H9 (cell line): ENCODE measurements around the gene KAT6B. TPM values are rescaled to one million over a fixed set of nuclear protein-coding genes. Genes with fewer than 3 reads are reported as not detected.

Experiments used
- DNase-seq: peaks from one replicate; pipeline ENCODE4 v3.0.0-alpha.2; 2017
- H2AFZ ChIP-seq: one replicate; pipeline ENCODE4 v1.6.1; 2013; ENCODE audit warnings: mild to moderate bottlenecking, low read length, control low read depth, moderate library complexity
- H2AK5ac ChIP-seq: 2 replicates; pipeline ENCODE4 v1.6.1; 2013; ENCODE audit warnings: low read length, control low read depth, mixed read lengths; ENCODE audit not compliant: insufficient read length
- H2BK120ac ChIP-seq: one replicate; pipeline ENCODE4 v1.6.1; 2013; ENCODE audit warnings: low read depth, mild to moderate bottlenecking, low read length, control low read depth, inconsistent platforms; ENCODE audit not compliant: poor library complexity, severe bottlenecking
- H2BK12ac ChIP-seq: 2 replicates; pipeline ENCODE4 v1.6.1; 2013; ENCODE audit warnings: low read length, control low read depth, mixed read lengths, low read depth; ENCODE audit not compliant: insufficient read length
- H2BK15ac ChIP-seq: 2 replicates; pipeline ENCODE4 v1.6.1; 2013; ENCODE audit warnings: low read depth, low read length, control low read depth
- H2BK20ac ChIP-seq: one replicate; pipeline ENCODE4 v1.6.1; 2013; ENCODE audit warnings: low read depth, mild to moderate bottlenecking, low read length, control low read depth, inconsistent platforms; ENCODE audit not compliant: poor library complexity, severe bottlenecking
- H2BK5ac ChIP-seq: 2 replicates; pipeline ENCODE4 v1.6.1; 2013; ENCODE audit warnings: low read length, control low read depth, mixed read lengths; ENCODE audit not compliant: insufficient read length
- H3K14ac ChIP-seq: 2 replicates; pipeline ENCODE4 v1.6.1; 2013; ENCODE audit warnings: low read length, control low read depth; ENCODE audit not compliant: insufficient read depth
- H3K18ac ChIP-seq: 2 replicates; pipeline ENCODE4 v1.6.1; 2013; ENCODE audit warnings: low read depth, mild to moderate bottlenecking, mixed read lengths, low read length, control low read depth; ENCODE audit not compliant: insufficient read length
- H3K23ac ChIP-seq: 2 replicates; pipeline ENCODE4 v1.6.1; 2013; ENCODE audit warnings: low read length, control low read depth, mixed read lengths, low read depth; ENCODE audit not compliant: insufficient read length
- H3K23me2 ChIP-seq: 2 replicates; pipeline ENCODE4 v1.6.1; 2013; ENCODE audit warnings: low read depth, mild to moderate bottlenecking, mixed read lengths, low read length, control low read depth; ENCODE audit not compliant: insufficient read length, poor library complexity, severe bottlenecking
- H3K27ac ChIP-seq: 2 replicates; pipeline ENCODE4 v1.5.1; 2013; ENCODE audit warnings: low read length, control low read depth, mixed read lengths, low read depth; ENCODE audit not compliant: insufficient read length
- H3K27me3 ChIP-seq: 2 replicates; pipeline ENCODE4 v1.6.1; 2013; ENCODE audit warnings: low read length, control low read depth, inconsistent platforms; ENCODE audit not compliant: insufficient read depth
- H3K4ac ChIP-seq: 2 replicates; pipeline ENCODE4 v1.6.1; 2013; ENCODE audit warnings: low read depth, mild to moderate bottlenecking, control low read depth, inconsistent platforms, low read length, moderate library complexity
- H3K4me1 ChIP-seq: 2 replicates; pipeline ENCODE4 v1.6.1; 2013; ENCODE audit warnings: low read length, control low read depth, inconsistent platforms; ENCODE audit not compliant: insufficient read depth
- H3K4me2 ChIP-seq: 2 replicates; pipeline ENCODE4 v1.6.1; 2013; ENCODE audit warnings: low read length, control low read depth, mixed read lengths; ENCODE audit not compliant: insufficient read length, insufficient read depth
- H3K56ac ChIP-seq: 2 replicates; pipeline ENCODE4 v1.6.1; 2013; ENCODE audit warnings: low read depth, mild to moderate bottlenecking, mixed read lengths, low read length, control low read depth; ENCODE audit not compliant: insufficient read length
- H3K79me1 ChIP-seq: 2 replicates; pipeline ENCODE4 v1.6.1; 2013; ENCODE audit warnings: low read depth, mild to moderate bottlenecking, moderate library complexity, low read length, control low read depth, inconsistent platforms; ENCODE audit not compliant: insufficient read depth, poor library complexity, severe bottlenecking
- H3K79me2 ChIP-seq: 2 replicates; pipeline ENCODE4 v1.6.1; 2013; ENCODE audit warnings: low read length, control low read depth, inconsistent platforms; ENCODE audit not compliant: insufficient read depth
- H3K9ac ChIP-seq: 2 replicates; pipeline ENCODE4 v1.6.1; 2013; ENCODE audit warnings: low read length, control low read depth, mixed read lengths; ENCODE audit not compliant: insufficient read length; ENCODE audit errors: extremely low read depth
- H3K9me3 ChIP-seq: one replicate; pipeline ENCODE4 v1.6.1; 2013; ENCODE audit warnings: low read depth, low read length, inconsistent platforms; ENCODE audit not compliant: control insufficient read depth
- H3T11ph ChIP-seq: one replicate; pipeline ENCODE4 v1.6.1; 2013; ENCODE audit warnings: mild to moderate bottlenecking, low read length, control low read depth, inconsistent platforms
- H4K20me1 ChIP-seq: one replicate; pipeline ENCODE4 v1.6.1; 2013; ENCODE audit not compliant: control insufficient read depth, insufficient read length, insufficient read depth
- H4K5ac ChIP-seq: 2 replicates; pipeline ENCODE4 v1.6.1; 2013; ENCODE audit warnings: low read depth, mild to moderate bottlenecking, mixed read lengths, low read length, control low read depth; ENCODE audit not compliant: insufficient read length
- H4K8ac ChIP-seq: replicated peaks from 2 replicates; pipeline ENCODE4 v1.6.1; 2013; ENCODE audit warnings: low read length, control low read depth, mixed read lengths, low read depth; ENCODE audit not compliant: insufficient read length
- H4K91ac ChIP-seq: 2 replicates; pipeline ENCODE4 v1.6.1; 2013; ENCODE audit warnings: low read depth, mild to moderate bottlenecking, moderate library complexity, mixed read lengths, low read length, control low read depth; ENCODE audit not compliant: insufficient read length
- H3K27ac Mint-ChIP-seq, 3 experiments: 2 replicates in 2 of 3; 3 replicates in 1 of 3; pipeline ENCODE4 v1.8.0; 2020 to 2021; ENCODE audit warnings: mixed read lengths in 3 of 3, mild to moderate bottlenecking in 1 of 3, moderate library complexity in 1 of 3
- H3K27me3 Mint-ChIP-seq: 2 replicates; pipeline ENCODE4 v1.8.0; 2021; ENCODE audit warnings: low read depth, mild to moderate bottlenecking, moderate library complexity, mixed read lengths
- H3K36me3 Mint-ChIP-seq, 3 experiments: 2 replicates in 2 of 3; 3 replicates in 1 of 3; pipeline ENCODE4 v1.8.0; 2020 to 2021; ENCODE audit warnings: low read depth in 3 of 3, mixed read lengths in 3 of 3; ENCODE audit not compliant: insufficient read depth in 1 of 3
- H3K4me1 Mint-ChIP-seq, 2 experiments: 2 replicates each; pipeline ENCODE4 v1.8.0; 2020; ENCODE audit warnings: mixed read lengths in 2 of 2
- H3K4me3 Mint-ChIP-seq, 2 experiments: 2 replicates in 1 of 2; 3 replicates in 1 of 2; pipeline ENCODE4 v1.8.0; 2020 to 2021; ENCODE audit warnings: mild to moderate bottlenecking in 2 of 2, mixed read lengths in 2 of 2, moderate library complexity in 1 of 2
- H3K9me3 Mint-ChIP-seq, 2 experiments: 2 replicates in 1 of 2; 3 replicates in 1 of 2; pipeline ENCODE4 v1.8.0; 2020; ENCODE audit warnings: mild to moderate bottlenecking in 2 of 2, mixed read lengths in 2 of 2, moderate library complexity in 1 of 2
- WGBS: extraction: QIAGEN DNeasy Blood & Tissue Kit; methylation state at CpG from one replicate; pipeline ENCODE4 v1.1.7; 2013; ENCODE audit warnings: missing lambda C conversion rate, low lambda C conversion rate, mixed read lengths; ENCODE audit not compliant: insufficient read length; ENCODE audit errors: extremely low coverage; 5-methylcytosine and 5-hydroxymethylcytosine counted together
- total RNA-seq: library from RNA; stranded (reverse); gene quantifications from 2 replicates; pipeline ENCODE4 v1.2.1, GENCODE V29; 2021
- TF ChIP-seq, protein P1 (sequence below): fragments of 200-600 bp; sonication (generic); conservative IDR thresholded peaks from 3 replicates; pipeline ENCODE4 v1.8.0; 2021; ENCODE audit warnings: antibody characterized with exemption, mild to moderate bottlenecking

Gene KAT6B
- total RNA-seq, 1 experiment from 2014 or later = 34.2 TPM

DNA sequence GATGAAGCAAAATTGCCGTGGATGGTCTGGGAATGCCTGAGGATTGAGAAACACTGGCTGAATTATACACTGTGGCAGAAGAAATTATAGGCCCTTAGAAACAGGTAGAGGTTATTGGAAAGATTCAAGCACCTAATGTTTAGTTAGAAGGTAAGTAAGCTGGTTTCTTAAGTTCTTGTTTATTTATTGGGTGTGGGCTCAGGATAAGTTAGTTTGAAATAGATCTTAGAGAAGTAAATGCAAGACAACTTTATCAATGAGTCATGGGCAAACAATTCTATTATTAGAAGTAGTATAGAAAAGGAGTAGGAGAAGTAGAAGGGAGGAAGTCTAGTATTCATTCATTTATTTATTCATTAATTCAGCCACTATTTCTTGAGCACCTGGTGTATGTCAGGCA lies 96.5 kb downstream of the KAT6B start:
- Histone ChIP-seq H3K9me3 (no peaks in the 10 kb centered on the region), H3K27me3 (no peaks in the 10 kb centered on the region), H3K18ac (no peak overlapping the region), H2BK5ac (no peak overlapping the region), H4K8ac (no peak overlapping the region), H3K14ac (no peak overlapping the region), H4K20me1 (no peaks in the 10 kb centered on the region), H3K79me1 (peaks cover 2% of the 10 kb centered on the region), H3K56ac (no peak overlapping the region), H2BK12ac (no peak overlapping the region), H2BK120ac (no peak overlapping the region), H2BK15ac (no peak overlapping the region), H3T11ph (no peak overlapping the region), H3K79me2 (peaks cover 1% of the 10 kb centered on the region; the same call in 1 of the 2 replicates), H2BK20ac (no peak overlapping the region), H3K27ac (no peak overlapping the region), H3K4me2 (no peak overlapping the region), H4K91ac (no peak overlapping the region), H3K9ac (no peak overlapping the region), H4K5ac (no peak overlapping the region), H2AK5ac (no peak overlapping the region), H3K23ac (no peak overlapping the region), H3K23me2 (no peaks in the 10 kb centered on the region), H2AFZ (no peak overlapping the region), H3K4me1 (peaks cover 11% of the 10 kb centered on the region; the same call in 1 of the 2 replicates), H3K4ac (no peak overlapping the region)
- Mint-ChIP-seq H3K4me1 (peaks cover 29 to 33% of the 10 kb centered on the region in 2 experiments), H3K36me3 (peaks cover 6 to 18% (median 8%) of the 10 kb centered on the region in 3 experiments), H3K9me3 (peaks cover 5 to 19% of the 10 kb centered on the region in 2 experiments), H3K27me3 (no peaks in the 10 kb centered on the region; the same call in 1 of the 2 replicates), H3K27ac (no peak overlapping the region; a peak in 2 of 7 replicates), H3K4me3 (no peak overlapping the region)
- WGBS = no CpG with 5 or more reads among the region's 1 CpG
- DNase-seq = no peak
- TF ChIP-seq, protein P1, sequence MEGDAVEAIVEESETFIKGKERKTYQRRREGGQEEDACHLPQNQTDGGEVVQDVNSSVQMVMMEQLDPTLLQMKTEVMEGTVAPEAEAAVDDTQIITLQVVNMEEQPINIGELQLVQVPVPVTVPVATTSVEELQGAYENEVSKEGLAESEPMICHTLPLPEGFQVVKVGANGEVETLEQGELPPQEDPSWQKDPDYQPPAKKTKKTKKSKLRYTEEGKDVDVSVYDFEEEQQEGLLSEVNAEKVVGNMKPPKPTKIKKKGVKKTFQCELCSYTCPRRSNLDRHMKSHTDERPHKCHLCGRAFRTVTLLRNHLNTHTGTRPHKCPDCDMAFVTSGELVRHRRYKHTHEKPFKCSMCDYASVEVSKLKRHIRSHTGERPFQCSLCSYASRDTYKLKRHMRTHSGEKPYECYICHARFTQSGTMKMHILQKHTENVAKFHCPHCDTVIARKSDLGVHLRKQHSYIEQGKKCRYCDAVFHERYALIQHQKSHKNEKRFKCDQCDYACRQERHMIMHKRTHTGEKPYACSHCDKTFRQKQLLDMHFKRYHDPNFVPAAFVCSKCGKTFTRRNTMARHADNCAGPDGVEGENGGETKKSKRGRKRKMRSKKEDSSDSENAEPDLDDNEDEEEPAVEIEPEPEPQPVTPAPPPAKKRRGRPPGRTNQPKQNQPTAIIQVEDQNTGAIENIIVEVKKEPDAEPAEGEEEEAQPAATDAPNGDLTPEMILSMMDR = no peak
